KMS-11 (cell line): ENCODE measurements around the gene RPLP1.

Experiments used
- H2AFZ ChIP-seq: fragments of 200-600 bp; sonication (generic); 2 replicates; pipeline ENCODE4 v1.6.1; 2016; ENCODE audit warnings: antibody characterized with exemption, mixed run types, low read depth
- H3K27ac ChIP-seq: fragments of 200-600 bp; sonication (generic); 2 replicates; pipeline ENCODE4 v1.6.1; 2016; ENCODE audit warnings: mild to moderate bottlenecking, mixed run types
- H3K27me3 ChIP-seq: fragments of 200-600 bp; sonication (generic); 2 replicates; pipeline ENCODE4 v1.6.1; 2017; ENCODE audit warnings: mild to moderate bottlenecking, low read depth, mixed run types, moderate library complexity; ENCODE audit not compliant: insufficient read depth
- H3K36me3 ChIP-seq: fragments of 200-600 bp; sonication (generic); 2 replicates; pipeline ENCODE4 v1.6.1; 2017; ENCODE audit warnings: mild to moderate bottlenecking, mixed run types; ENCODE audit not compliant: insufficient read depth
- H3K4me1 ChIP-seq: fragments of 200-600 bp; sonication (generic); 2 replicates; pipeline ENCODE4 v1.6.1; 2016; ENCODE audit warnings: mild to moderate bottlenecking, low read depth, mixed run types; ENCODE audit not compliant: poor library complexity, severe bottlenecking
- H3K4me2 ChIP-seq: fragments of 200-600 bp; sonication (generic); 2 replicates; pipeline ENCODE4 v1.7.0; 2016; ENCODE audit warnings: mild to moderate bottlenecking, mixed run types
- H3K4me3 ChIP-seq: fragments of 200-600 bp; sonication (generic); IDR thresholded peaks from 2 replicates; pipeline ENCODE4 v1.6.1; 2017; ENCODE audit warnings: low read depth, low read length, mixed read lengths; ENCODE audit not compliant: insufficient read depth
- H3K79me2 ChIP-seq: fragments of 200-600 bp; sonication (generic); 2 replicates; pipeline ENCODE4 v1.6.1; 2016; ENCODE audit warnings: low read depth, mixed run types; ENCODE audit not compliant: insufficient read depth
- H3K9ac ChIP-seq: fragments of 200-600 bp; sonication (generic); 2 replicates; pipeline ENCODE4 v1.6.1; 2016; ENCODE audit warnings: mild to moderate bottlenecking, mixed run types
- H4K20me1 ChIP-seq: fragments of 200-600 bp; sonication (generic); 2 replicates; pipeline ENCODE4 v1.6.1; 2016; ENCODE audit warnings: mild to moderate bottlenecking, mixed run types; ENCODE audit not compliant: insufficient read depth
- TF ChIP-seq, protein P1 (sequence below): fragments of 200-600 bp; sonication (generic); conservative IDR thresholded peaks from 2 replicates; pipeline ENCODE4 v1.6.1; 2017; ENCODE audit warnings: low read depth, mild to moderate bottlenecking, antibody characterized with exemption, low read length, moderate library complexity, mixed read lengths

The RPLP1 gene

DNA sequence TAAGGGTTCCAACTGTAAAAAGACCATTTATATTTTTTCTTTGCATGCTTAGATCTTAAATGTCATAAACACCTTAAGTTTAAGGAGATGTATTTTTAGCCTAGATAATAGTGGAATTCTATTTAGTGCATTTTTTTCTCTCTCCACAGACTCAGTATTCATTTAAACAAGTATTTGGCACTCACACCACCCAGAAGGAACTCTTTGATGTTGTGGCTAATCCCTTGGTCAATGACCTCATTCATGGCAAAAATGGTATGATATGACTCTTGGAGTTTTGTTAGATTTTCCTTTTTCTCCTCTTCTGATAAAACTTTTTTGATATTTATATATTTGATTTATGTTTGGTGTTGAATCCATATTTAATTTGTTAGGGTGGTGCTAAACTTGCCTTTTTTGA lies 31.1 kb upstream of the RPLP1 start:
- H3K4me3 ChIP-seq = no peak overlapping the region
- H4K20me1 ChIP-seq = no peaks in the 10 kb centered on the region
- no peak overlapping the region for H3K9ac ChIP-seq
- no peaks in the 10 kb centered on the region for H3K27me3 ChIP-seq
- peaks cover 33% of the 10 kb centered on the region for H3K79me2 ChIP-seq
- H3K27ac ChIP-seq = no peak overlapping the region
- TF ChIP-seq, protein P1, sequence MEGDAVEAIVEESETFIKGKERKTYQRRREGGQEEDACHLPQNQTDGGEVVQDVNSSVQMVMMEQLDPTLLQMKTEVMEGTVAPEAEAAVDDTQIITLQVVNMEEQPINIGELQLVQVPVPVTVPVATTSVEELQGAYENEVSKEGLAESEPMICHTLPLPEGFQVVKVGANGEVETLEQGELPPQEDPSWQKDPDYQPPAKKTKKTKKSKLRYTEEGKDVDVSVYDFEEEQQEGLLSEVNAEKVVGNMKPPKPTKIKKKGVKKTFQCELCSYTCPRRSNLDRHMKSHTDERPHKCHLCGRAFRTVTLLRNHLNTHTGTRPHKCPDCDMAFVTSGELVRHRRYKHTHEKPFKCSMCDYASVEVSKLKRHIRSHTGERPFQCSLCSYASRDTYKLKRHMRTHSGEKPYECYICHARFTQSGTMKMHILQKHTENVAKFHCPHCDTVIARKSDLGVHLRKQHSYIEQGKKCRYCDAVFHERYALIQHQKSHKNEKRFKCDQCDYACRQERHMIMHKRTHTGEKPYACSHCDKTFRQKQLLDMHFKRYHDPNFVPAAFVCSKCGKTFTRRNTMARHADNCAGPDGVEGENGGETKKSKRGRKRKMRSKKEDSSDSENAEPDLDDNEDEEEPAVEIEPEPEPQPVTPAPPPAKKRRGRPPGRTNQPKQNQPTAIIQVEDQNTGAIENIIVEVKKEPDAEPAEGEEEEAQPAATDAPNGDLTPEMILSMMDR = no peak
- no peak overlapping the region for H3K4me2 ChIP-seq
- no peak overlapping the region for H2AFZ ChIP-seq
- peaks cover 13% of the 10 kb centered on the region for H3K4me1 ChIP-seq
- H3K36me3 ChIP-seq = peaks cover 19% of the 10 kb centered on the region

DNA sequence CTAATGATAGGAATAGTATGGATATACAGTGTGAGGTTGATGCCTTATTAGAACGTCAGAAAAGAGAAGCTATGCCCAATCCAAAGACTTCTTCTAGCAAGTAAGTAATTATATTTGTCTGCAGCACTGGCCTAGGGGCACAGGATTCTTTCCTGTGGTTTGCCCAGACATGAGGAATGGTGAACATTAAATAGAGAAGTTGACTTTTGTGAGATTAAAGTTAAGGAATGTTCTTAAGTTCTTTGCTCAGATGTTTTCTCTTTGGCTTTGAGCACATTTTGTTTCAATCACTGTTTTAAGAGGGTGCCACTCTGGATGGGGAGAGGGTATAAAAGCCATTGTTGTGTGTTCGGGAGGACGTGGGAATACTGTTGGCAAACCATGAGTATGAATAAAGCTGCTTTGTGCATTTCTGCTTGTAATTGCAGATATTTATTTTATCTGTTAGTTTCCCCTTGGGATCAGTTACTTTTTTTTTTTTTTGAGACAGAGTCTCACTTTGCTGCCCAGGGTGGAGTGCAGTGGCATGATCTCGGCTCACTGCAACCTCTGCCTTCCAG lies 30.2 kb upstream of the RPLP1 start:
- TF ChIP-seq, protein P1 = no peak
- no peaks in the 10 kb centered on the region for H3K27me3 ChIP-seq
- peaks cover 23% of the 10 kb centered on the region for H3K36me3 ChIP-seq
- peaks cover 6% of the 10 kb centered on the region for H3K4me1 ChIP-seq
- H2AFZ ChIP-seq = no peak overlapping the region
- no peak overlapping the region for H3K4me2 ChIP-seq
- no peak overlapping the region for H3K9ac ChIP-seq
- H3K79me2 ChIP-seq = peaks cover 25% of the 10 kb centered on the region; the same call in 1 of the 2 replicates
- H4K20me1 ChIP-seq = no peaks in the 10 kb centered on the region
- H3K27ac ChIP-seq = no peak overlapping the region
- no peak overlapping the region for H3K4me3 ChIP-seq

DNA sequence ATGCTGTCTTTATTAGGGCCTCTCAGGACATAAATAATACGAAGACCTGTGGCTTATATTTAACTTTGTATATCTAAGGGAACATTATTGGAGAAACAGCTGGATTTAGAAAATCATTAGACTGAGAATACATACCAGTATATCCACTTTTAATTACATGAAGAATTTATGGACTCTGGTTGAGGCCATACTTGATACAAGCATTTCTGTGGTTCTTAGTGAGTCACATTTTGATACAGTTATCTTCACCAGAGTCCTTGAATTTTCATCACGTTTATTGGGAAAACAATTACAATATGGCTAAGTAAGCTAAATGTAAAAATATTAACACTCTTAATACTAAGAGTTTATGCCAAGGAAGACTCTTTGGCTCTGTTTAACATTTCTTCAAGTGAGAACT lies 28.6 kb upstream of the RPLP1 start:
- no peak overlapping the region for H2AFZ ChIP-seq
- no peaks in the 10 kb centered on the region for H3K4me1 ChIP-seq
- H4K20me1 ChIP-seq = no peaks in the 10 kb centered on the region
- no peaks in the 10 kb centered on the region for H3K27me3 ChIP-seq
- no peak overlapping the region for H3K27ac ChIP-seq
- H3K36me3 ChIP-seq = peaks cover 20% of the 10 kb centered on the region
- no peak overlapping the region for H3K4me3 ChIP-seq
- TF ChIP-seq, protein P1 = no peak
- H3K79me2 ChIP-seq = peaks cover 12% of the 10 kb centered on the region; the same call in 1 of the 2 replicates
- no peak overlapping the region for H3K4me2 ChIP-seq
- H3K9ac ChIP-seq = no peak overlapping the region

DNA sequence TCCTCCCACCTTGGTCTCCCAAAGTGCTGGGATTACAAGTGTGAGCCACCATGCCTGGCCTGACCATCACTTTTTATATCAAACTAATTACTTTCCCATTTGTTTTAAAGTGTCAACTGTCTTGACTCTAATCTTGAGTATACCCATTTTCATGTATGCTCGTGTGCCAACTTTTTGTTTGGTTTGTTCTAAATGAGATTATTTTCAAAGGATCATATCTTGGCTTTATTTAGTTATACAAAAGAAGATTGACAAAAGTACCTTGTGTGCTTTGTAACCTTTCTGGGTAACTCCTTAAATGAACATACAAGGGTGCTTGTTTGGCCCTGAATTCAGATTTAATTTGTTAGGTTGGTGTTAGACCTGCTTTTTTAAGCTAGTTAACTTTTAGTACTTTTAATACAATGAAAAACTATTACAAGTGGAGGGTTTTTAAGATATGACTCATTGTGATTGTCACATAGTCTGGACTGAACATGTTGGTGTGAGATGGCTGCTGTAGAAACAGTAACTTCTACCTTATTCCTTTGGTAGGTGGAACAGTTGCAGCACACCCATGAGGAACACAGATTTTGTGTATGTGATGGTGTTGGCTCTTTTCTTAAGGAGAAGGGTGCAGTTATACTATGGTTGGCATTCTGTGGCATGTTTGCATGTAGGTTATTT lies 27.7 kb upstream of the RPLP1 start:
- H3K27me3 ChIP-seq = no peaks in the 10 kb centered on the region
- no peak overlapping the region for H3K9ac ChIP-seq
- no peak overlapping the region for H3K27ac ChIP-seq
- no peaks in the 10 kb centered on the region for H3K4me1 ChIP-seq
- H3K4me2 ChIP-seq = no peak overlapping the region
- H3K79me2 ChIP-seq = peaks cover 4% of the 10 kb centered on the region; the same call in 1 of the 2 replicates
- no peak overlapping the region for H3K4me3 ChIP-seq
- H2AFZ ChIP-seq = no peak overlapping the region
- H4K20me1 ChIP-seq = no peaks in the 10 kb centered on the region
- TF ChIP-seq, protein P1 = no peak
- peaks cover 21% of the 10 kb centered on the region for H3K36me3 ChIP-seq
